HG02571 (cell line): ENCODE results near the gene OR9Q2.
"Not testable (repeated sequence)": the region's sequence is repeated elsewhere in the genome, so short reads cannot be mapped to it uniquely, and the experiment has no call there.

Experiments used
- ATAC-seq: cut with Tn5 transposase; IDR thresholded peaks from one replicate; pipeline ENCODE4 v1.9.1; 2021; ENCODE audit warnings: mild to moderate bottlenecking, moderate library complexity; ENCODE audit not compliant: unreplicated experiment

OR9Q2 gene, protein sequence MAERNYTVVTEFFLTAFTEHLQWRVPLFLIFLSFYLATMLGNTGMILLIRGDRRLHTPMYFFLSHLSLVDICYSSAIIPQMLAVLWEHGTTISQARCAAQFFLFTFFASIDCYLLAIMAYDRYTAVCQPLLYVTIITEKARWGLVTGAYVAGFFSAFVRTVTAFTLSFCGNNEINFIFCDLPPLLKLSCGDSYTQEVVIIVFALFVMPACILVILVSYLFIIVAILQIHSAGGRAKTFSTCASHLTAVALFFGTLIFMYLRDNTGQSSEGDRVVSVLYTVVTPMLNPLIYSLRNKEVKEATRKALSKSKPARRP

DNA sequence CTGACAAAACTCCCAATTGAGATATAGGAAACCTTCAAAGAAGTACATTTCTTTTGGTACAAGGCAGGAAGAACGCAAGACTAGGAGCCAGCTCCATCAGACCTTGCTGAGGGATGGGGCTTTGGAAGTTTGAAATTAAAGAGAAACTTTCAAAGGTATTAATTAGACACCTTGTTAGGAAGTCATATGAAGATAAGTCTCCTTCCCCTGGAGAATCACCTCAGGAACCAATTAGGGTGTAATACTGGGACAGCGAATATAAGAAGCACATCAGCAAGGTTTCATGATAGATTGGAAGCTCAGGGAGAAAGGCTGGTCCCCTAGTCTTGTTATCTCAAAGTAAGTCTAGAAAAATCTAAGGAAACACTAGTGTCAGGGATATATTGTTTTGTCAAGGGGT is at the start of gene OR9Q2:
OR9Q2 (plus strand) TSS at position 301 of the 400 bp plus-strand sequence. CDS start 1,421 bp downstream, outside the sequence.
- ATAC-seq: no peak

DNA sequence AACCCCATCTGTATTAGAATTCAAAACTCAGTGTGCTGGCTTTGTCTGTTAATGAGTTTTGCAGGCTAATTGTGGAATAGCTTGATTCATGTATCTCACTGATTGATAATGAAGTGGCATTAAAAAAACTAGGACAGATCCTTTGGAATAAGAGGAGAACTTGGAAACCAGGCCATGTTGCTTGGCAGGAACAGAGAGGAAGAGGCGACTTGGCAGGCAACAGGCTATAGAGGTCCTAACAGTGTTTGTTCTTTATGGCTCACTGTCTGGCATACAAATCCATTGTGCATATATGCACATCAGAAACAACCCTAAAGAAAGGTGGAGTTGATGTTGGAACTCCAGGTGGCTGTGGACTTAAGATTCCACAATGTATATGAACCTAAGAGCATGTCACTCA is 46.1 kb upstream of the OR9Q2 start:
- no peak for ATAC-seq

DNA sequence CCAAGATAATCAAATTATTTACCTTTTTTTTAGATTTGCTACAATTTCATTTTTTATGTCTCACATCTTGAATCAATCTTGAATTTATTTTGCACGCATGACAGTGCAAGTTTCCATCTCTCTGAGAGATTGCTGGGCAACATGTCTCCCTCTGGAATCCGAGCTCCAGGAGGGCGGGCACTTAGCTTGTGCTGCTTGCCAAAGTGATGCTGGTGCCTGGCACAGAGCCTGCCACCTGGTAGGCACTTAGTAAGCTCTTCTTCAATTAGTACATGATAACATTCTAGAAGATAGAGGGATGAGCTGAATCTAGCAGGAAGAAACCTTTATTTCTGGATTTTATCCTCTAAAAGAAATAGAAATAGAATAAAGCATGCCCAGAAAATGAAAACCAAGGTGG is 36.1 kb upstream of the OR9Q2 start:
- no peak for ATAC-seq

DNA sequence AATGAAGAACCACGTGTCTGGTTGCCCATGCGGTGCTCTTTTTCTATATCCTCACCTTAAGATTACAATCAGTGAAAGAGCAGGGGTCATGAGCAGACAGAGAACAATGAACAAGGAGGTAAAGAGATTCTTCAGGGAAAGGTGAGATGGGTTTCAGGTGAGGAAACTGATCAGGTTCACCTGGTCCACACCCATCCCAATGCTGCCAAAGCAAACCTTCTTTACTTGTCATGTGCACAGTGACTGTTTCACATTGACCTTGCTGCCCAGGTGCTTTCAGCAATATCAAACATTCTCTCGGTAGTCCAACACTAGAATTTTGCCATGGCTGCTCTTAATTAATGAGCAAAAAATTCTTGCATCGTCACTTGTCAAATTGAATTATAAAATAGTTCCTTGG is 24.5 kb upstream of the OR9Q2 start:
- no peak for ATAC-seq

DNA sequence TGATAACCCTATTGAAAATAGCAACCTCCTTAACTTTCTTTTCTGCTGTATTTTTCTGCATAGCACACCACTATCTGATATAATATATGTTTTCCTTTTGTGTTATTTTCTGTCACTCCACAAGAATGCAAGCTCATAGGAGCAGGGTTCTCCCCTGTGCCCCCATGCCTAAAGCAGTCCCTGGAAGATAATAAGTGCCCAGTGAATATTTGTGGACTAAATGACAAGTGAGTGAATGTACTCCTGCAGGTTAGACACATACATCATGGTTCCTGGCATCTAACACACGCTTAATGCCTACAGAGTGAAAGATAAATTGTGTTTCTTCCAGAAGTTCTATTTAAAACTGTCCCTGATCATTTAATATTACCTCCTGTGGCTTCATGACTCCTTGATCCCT is 23.9 kb upstream of the OR9Q2 start:
- ATAC-seq: no peak

DNA sequence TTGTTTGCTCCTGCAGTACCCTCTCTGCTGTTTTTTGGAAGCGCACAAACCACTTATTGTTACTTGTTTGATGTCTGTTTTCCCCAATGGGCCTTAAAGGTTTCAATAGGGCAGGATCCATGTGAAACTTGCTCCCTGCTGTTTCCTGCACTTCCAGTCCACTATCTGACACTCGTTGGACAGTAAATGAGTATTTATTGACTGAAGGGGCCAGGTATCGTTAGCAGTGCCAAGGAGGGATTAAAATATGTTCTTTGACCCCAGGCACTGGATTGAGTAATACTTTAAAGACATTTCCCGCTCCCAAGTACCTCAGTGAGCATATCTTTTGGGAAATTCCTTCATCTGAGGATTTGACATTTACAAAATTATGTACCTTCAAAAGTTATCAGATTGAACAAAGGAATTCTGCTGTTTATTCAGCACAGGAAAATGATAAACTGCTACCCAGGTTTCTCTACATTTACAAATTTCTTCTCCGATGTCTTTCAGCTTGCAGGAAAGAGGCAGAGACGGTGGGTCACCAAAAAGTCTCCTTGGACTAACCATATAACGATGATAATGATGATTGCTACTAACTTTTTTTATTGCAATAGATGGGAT is 23.3 kb upstream of the OR9Q2 start:
- ATAC-seq: no peak

DNA sequence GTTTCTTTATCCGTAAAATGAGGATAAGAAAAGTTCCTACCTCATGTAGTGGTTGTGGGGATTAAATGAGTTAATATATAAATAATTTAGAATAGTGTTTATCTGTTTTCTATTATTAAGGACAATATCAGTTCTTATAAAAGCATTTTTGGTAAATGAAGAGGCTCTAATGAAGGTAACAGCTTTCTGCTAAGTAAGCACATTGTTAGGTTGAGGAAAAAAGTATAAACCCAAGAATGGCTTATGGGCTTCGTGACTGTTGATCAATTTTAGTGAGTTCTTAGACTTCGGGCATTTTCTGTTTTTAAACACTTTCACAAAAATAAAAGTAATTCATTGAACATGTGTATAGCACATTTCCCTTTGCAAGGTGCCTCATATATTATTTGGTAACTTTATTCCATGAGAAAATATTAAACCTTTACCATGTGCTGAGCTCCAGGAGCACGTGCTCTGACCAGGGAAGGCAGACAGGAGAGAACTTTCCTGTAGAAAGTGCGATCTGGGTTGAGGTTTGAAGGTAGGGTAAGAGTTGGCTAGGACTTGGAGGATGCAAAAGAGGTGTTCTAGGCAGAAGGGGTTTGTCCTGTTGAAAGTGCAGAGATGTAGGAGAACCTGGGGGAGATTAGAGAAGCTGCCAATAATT is 11.3 kb upstream of the OR9Q2 start:
- no peak for ATAC-seq

DNA sequence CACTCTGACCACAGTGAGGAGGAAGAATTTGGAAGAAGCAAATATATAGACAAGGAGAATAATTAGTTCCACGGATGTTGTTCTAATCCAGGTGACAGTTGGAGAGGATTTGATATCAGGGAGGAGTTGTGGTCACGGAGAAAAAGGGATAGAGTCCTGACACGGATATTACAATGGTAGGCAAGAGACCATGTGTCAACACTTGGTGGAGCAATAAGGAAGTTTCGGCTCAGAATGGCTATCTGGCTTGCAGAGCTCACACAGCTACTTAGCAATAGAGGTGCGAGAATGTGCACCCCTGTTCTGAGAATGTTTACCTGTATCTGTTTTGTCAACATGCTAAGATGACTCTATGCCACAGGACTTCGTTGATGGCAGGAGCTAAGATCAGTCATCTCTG is 10.4 kb upstream of the OR9Q2 start:
- ATAC-seq: no peak

DNA sequence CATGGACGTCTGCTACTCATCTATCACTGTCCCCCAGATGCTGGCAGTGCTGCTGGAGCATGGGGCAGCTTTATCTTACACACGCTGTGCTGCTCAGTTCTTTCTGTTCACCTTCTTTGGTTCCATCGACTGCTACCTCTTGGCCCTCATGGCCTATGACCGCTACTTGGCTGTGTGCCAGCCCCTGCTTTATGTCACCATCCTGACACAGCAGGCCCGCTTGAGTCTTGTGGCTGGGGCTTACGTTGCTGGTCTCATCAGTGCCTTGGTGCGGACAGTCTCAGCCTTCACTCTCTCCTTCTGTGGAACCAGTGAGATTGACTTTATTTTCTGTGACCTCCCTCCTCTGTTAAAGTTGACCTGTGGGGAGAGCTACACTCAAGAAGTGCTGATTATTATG is 9.2 kb upstream of the OR9Q2 start:
- no peak for ATAC-seq

DNA sequence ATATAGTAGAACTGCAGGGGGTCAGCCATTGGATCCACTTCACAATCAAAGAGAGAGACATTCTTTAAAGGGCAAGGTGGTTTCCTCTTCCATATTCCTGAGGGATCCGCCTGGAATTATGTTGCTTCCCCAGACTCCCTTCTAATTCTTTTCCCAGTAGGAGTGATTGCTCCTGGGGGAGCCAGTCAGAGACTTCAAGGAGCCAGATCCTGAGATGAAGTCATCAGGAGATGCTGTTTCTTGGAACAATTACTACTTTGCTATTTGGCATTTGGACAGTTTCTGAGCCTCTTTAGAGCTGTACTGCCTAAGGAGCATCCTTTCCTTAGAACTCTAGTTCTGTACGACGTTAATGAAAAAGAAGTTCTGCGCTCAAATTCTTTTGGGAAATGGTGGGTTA is 1.9 kb upstream of the OR9Q2 start:
- ATAC-seq: no peak

DNA sequence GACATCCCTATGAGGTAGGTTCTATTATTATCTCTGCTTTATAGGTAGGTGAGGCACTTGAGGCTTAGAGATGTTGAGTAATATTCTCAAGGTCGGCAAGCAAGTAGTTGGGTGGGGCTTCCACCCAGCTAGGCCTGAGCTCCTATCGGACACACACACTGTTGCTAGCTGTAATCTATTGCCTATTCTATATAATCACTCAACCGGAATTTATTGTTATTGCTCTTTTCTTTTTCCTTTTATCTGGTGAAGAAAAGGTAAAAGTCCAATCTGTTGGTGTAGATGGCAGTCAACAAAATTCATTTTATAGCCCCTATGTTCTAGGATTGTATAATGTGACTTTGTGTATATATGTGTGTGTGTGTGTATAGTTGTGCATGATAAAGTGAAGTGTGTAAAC is 3.4 kb downstream of the OR9Q2 start:
- no peak for ATAC-seq

DNA sequence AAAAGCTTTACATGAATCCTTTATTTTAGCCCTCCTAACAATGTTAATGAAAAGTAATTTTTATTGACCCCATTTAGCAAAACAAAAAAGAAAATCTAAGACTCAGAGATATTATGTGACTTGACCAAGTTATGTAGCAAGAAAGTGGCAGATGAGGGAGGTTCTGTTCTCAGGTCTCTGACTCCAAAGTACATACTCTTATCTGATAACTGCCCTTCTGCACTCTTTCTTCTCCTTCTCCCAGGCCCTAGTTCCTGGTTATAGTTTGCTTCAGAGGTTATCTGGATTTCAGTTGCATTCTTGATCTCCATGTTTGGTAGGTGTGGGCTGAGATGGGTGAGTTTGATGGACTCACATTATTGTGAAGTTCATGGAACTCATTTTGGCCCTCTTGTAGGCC is 4.5 kb downstream of the OR9Q2 start:
- ATAC-seq: no peak

DNA sequence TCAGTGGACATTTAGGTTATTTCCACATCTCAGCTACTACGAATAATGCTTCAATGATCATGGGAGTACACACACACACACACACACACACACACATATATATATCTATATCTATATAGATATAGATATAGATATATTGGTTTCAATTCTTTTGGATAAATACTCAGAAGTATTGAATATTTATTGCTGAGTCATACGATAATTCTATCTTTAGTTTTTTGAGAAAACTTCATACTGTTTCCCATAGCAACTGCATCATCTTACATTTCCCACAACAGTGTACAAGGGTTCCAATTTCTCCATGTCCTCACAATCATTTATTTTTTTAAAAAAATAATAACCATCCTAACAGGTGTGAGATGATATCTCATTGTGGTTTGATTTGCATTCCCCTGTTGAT is 7.1 kb downstream of the OR9Q2 start:
- no peak for ATAC-seq

DNA sequence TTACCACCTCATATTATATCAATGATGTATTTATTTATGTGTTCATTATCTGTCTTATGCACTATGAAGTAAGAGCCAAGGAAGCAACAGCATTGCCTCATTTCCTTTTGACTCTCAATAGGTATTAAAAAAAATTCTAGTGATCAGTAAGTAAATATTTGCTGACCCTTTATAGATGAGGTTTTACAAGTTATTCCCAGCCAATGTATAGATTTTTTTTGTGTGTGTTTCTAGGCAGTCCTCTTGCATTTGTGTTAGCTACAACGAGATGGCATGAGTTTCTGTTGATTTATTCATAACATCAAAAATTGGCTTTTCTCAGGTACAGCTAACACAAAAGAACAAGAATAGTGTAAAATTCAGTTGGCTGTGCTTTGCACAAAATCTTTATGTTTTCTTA is 10.4 kb downstream of the OR9Q2 start:
- no peak for ATAC-seq

DNA sequence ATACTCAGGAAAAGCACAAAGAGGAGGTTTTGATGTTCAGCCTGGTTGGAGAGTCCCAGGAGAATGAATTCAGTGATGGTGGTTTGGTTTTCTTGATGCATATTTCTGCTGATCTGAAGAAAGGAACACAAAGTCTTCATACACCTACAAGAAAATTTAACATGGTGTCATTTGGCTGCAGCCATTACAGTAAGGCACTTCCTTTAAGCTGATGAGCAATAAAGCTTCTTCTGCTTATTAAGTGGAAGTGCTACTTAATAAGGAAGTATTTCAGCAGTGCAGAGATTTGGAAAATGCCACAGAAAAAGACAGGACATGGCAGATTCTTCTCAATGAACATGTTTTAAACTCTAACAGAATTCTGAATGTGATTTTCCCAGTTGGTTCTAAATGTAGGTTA is 15.2 kb downstream of the OR9Q2 start, which contains the start of gene OR1S2:
OR1S2 (minus strand) TSS at position 101 of the 400 bp plus-strand sequence; CDS start at position 101, 0 bp downstream.
- ATAC-seq: no peak

DNA sequence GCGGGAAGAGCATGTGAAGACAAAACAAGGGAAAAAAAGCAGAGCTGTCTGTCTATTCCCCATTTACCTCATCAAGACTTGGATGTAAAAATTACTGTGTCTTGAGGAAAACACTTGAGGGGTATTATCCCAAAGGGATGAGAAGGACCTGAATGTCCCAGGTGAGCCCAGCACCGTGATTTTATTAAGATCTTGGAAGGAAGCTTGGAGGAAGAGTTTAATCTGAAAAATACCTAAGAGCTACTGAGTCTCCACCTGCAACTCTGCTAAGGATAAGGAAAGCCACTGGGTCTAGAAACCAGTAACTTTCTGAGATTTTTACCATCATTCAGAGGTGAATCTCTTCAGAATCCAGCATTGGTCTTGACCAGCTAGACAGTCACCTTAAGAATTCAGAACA is 23.6 kb downstream of the OR9Q2 start, which contains the start of gene OR1S1:
OR1S1 (plus strand) TSS at position 301 of the 400 bp plus-strand sequence.
- ATAC-seq: not testable (repeated sequence)

DNA sequence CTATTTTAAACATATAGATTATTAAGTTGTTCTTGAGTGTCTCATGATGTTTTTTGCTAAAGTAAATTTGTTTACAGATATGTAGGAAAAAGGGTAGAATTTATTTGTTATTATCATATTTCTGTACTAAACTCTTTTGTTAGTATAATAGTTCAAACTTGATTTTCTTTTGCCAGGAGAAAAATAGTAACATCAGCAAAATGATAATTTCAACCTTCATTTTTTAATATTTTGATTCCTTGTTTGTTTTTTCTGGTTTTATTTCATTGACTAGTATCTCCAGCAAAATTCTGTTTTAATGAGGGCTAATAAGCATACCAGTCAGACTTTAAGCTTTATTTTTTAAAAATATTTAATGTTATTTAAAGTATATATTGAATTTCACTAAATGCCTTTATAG is 27.6 kb downstream of the OR9Q2 start:
- ATAC-seq: no peak

DNA sequence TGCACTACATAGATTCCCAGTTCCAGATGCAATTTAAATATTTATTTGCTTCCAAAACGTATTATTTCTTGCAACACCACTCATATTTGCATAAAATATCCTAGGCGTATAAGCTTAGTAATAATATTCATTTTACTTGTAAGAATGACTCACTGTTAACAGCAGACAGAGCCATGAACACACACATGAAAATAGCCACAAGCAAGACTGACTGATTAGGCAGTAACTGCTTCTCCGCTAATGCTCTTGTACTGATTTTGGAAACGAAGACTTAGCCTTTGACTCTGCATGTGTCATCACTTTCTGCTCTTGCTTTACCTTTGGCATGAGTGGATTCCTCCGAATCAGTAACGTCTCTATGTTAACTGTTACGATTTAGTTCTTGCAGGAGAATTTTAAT is 33.9 kb downstream of the OR9Q2 start:
- no peak for ATAC-seq

DNA sequence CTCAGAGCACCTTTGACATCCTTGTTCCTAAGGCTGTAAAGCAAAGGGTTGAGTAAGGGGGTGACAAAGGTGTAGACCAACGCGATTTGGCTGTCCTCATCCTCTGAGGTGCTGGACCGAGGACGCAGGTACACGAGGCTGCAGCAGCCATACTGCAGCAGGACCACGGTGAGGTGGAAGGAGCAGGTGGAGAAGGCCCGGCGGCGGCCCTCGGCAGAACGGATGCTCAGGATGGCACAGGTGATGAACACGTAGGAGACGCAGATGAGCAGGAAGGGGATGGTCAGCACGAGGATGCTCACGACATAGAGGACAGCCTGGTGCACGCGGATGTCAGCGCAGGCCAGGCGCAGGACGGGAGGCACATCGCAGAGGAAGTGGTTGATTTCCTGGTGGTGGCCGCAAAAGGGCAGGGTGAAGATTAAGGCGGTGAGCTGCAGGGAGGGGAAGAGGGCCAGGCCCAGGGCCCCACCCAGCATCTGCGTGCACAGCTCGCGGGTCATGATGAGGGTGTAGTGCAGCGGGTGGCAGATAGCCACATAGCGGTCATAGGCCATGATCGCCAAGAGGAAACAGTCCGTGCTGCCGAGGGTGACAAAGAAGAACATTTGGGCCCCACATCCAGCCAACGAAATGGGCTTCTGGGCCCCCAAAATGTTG is 39.2 kb downstream of the OR9Q2 start:
- ATAC-seq: no peak
